Skeletal muscle tissue (tissue), 4 donors: ENCODE data around the gene HECTD4. TPM values are rescaled to one million over a fixed set of nuclear protein-coding genes. Genes with fewer than 3 reads are reported as not detected.

Source experiments
- H3K27ac ChIP-seq: one replicate; pipeline ENCODE4 v1.7.0; 2013; ENCODE audit warnings: mild to moderate bottlenecking, low read depth, low read length, inconsistent platforms
- H3K27me3 ChIP-seq, 3 donors: one replicate each; pipeline ENCODE4 v1.7.0; 2013; ENCODE audit warnings: low read length in 3 of 3; ENCODE audit not compliant: control insufficient read depth in 3 of 3, insufficient read depth in 3 of 3
- H3K36me3 ChIP-seq, 3 donors: one replicate each; pipeline ENCODE4 v1.7.0; 2013; ENCODE audit warnings: low read length in 3 of 3; ENCODE audit not compliant: control insufficient read depth in 3 of 3, insufficient read depth in 3 of 3
- H3K4me1 ChIP-seq, 3 donors: one replicate each; pipeline ENCODE4 v1.7.0; 2013; ENCODE audit warnings: low read length in 3 of 3, mild to moderate bottlenecking in 3 of 3; ENCODE audit not compliant: control insufficient read depth in 3 of 3, insufficient read depth in 3 of 3
- H3K4me3 ChIP-seq, 3 donors: one replicate each; pipeline ENCODE4 v1.7.0; 2013; ENCODE audit warnings: low read length in 3 of 3
- H3K9ac ChIP-seq, 3 donors: one replicate each; pipeline ENCODE4 v1.7.0; 2013; ENCODE audit warnings: low read length in 3 of 3, mild to moderate bottlenecking in 3 of 3, moderate library complexity in 2 of 3, low read depth in 1 of 3
- H3K9me3 ChIP-seq, 3 donors: one replicate each; pipeline ENCODE4 v1.7.0; 2013; ENCODE audit warnings: low read length in 3 of 3; ENCODE audit not compliant: control insufficient read depth in 3 of 3
- total RNA-seq: library from RNA; depleted of rRNA; stranded (reverse); fragments of >200 nt; gene quantifications from one replicate; pipeline ENCODE4 v1.2.3, GENCODE V29; 2014
- donor health status: Osteomylitis.

The HECTD4 gene
- total RNA-seq, 1 donor from 2014 or later, result 63.7 TPM

- no peaks in the 10 kb centered on the region for H3K27me3 ChIP-seq
- H3K4me1 ChIP-seq, result no peaks in the 10 kb centered on the region
- H3K4me3 ChIP-seq, result no peak overlapping the region
- no peaks in the 10 kb centered on the region for H3K9me3 ChIP-seq
- H3K9ac ChIP-seq, result no peak overlapping the region
- H3K36me3 ChIP-seq, result peaks cover 54 to 73% (median 61%) of the 10 kb centered on the region in 3 donors
- no peak overlapping the region for H3K27ac ChIP-seq
These were observed 232.6 kb downstream of the HECTD4 start for GRCh38 chr12:112149596-112149995.

- Histone ChIP-seq H3K27me3 (no peaks in the 10 kb centered on the region), H3K27ac (no peak overlapping the region), H3K9me3 (no peaks in the 10 kb centered on the region), H3K4me1 (no peaks in the 10 kb centered on the region), H3K9ac (no peak overlapping the region), H3K36me3 (peaks cover 56 to 72% (median 63%) of the 10 kb centered on the region in 3 donors), H3K4me3 (no peak overlapping the region)
These were observed 234.2 kb downstream of the HECTD4 start for GRCh38 chr12:112148031-112148513.

- H3K9me3 ChIP-seq, result no peaks in the 10 kb centered on the region
- no peak overlapping the region for H3K9ac ChIP-seq
- H3K36me3 ChIP-seq, result peaks cover 49 to 62% (median 60%) of the 10 kb centered on the region in 3 donors
- no peaks in the 10 kb centered on the region for H3K4me1 ChIP-seq
- H3K4me3 ChIP-seq, result no peak overlapping the region
- no peak overlapping the region for H3K27ac ChIP-seq
- no peaks in the 10 kb centered on the region for H3K27me3 ChIP-seq
These were observed 236.1 kb downstream of the HECTD4 start for GRCh38 chr12:112146123-112146522.

GRCh38 chr12:112140728-112141127, 241.5 kb downstream of the HECTD4 start:
- no peaks in the 10 kb centered on the region for H3K27me3 ChIP-seq
- H3K36me3 ChIP-seq, result peaks cover 28 to 57% (median 49%) of the 10 kb centered on the region in 3 donors
- H3K9me3 ChIP-seq, result no peaks in the 10 kb centered on the region
- H3K9ac ChIP-seq, result no peak overlapping the region
- H3K27ac ChIP-seq, result no peak overlapping the region
- H3K4me1 ChIP-seq, result no peaks in the 10 kb centered on the region
- H3K4me3 ChIP-seq, result no peak overlapping the region

GRCh38 chr12:112134731-112135130, 247.5 kb downstream of the HECTD4 start:
- H3K9ac ChIP-seq, result no peak overlapping the region
- H3K4me3 ChIP-seq, result no peak overlapping the region
- H3K27ac ChIP-seq, result no peak overlapping the region
- peaks cover 11 to 37% (median 24%) of the 10 kb centered on the region in 3 donors for H3K36me3 ChIP-seq
- H3K9me3 ChIP-seq, result no peaks in the 10 kb centered on the region
- peaks cover 1 to 9% (median 4%) of the 10 kb centered on the region in 3 donors for H3K4me1 ChIP-seq
- H3K27me3 ChIP-seq, result no peaks in the 10 kb centered on the region

GRCh38 chr12:112133418-112133817, 248.8 kb downstream of the HECTD4 start:
- H3K4me3 ChIP-seq, result no peak overlapping the region
- H3K27me3 ChIP-seq, result no peaks in the 10 kb centered on the region
- peaks cover 2 to 9% (median 6%) of the 10 kb centered on the region in 3 donors for H3K4me1 ChIP-seq
- no peak overlapping the region for H3K9ac ChIP-seq
- H3K36me3 ChIP-seq, result peaks cover 11 to 32% (median 24%) of the 10 kb centered on the region in 3 donors
- H3K9me3 ChIP-seq, result no peaks in the 10 kb centered on the region
- no peak overlapping the region for H3K27ac ChIP-seq

GRCh38 chr12:112131686-112132085, 250.5 kb downstream of the HECTD4 start:
- Histone ChIP-seq H3K27me3 (no peaks in the 10 kb centered on the region), H3K36me3 (peaks cover 11 to 24% (median 20%) of the 10 kb centered on the region in 3 donors), H3K9me3 (no peaks in the 10 kb centered on the region), H3K4me3 (no peak overlapping the region), H3K27ac (no peak overlapping the region), H3K4me1 (peaks cover 2 to 13% (median 12%) of the 10 kb centered on the region in 3 donors), H3K9ac (no peak overlapping the region)

- peak overlapping the region in 1 of 3 donors; percentile 22 for H3K9ac ChIP-seq
- peaks cover 9 to 25% (median 21%) of the 10 kb centered on the region in 3 donors for H3K4me1 ChIP-seq
- no peaks in the 10 kb centered on the region for H3K9me3 ChIP-seq
- H3K27ac ChIP-seq, result peak overlapping the region; percentile 50
- H3K27me3 ChIP-seq, result no peaks in the 10 kb centered on the region
- H3K36me3 ChIP-seq, result peaks cover 7 to 17% (median 10%) of the 10 kb centered on the region in 3 donors
- H3K4me3 ChIP-seq, result peak overlapping the region in 1 of 3 donors; percentile 48
These were observed 251.7 kb downstream of the HECTD4 start for GRCh38 chr12:112130441-112130998.

GRCh38 chr12:112126911-112127310, 255.3 kb downstream of the HECTD4 start:
- no peaks in the 10 kb centered on the region for H3K27me3 ChIP-seq
- H3K27ac ChIP-seq, result no peak overlapping the region
- peaks cover 0 to 4% (median 2%) of the 10 kb centered on the region in 3 donors for H3K36me3 ChIP-seq
- peak overlapping the region in 1 of 3 donors; percentile 13 for H3K4me3 ChIP-seq
- no peak overlapping the region for H3K9ac ChIP-seq
- H3K9me3 ChIP-seq, result no peaks in the 10 kb centered on the region
- peaks cover 16 to 34% (median 31%) of the 10 kb centered on the region in 3 donors for H3K4me1 ChIP-seq

- H3K27me3 ChIP-seq, result no peaks in the 10 kb centered on the region
- H3K9me3 ChIP-seq, result no peaks in the 10 kb centered on the region
- H3K9ac ChIP-seq, result peak overlapping the region; percentile 93 to 98 (median 97)
- H3K4me3 ChIP-seq, result peak overlapping the region; percentile 95 to 98 (median 96)
- H3K36me3 ChIP-seq, result peaks cover 0 to 4% (median 2%) of the 10 kb centered on the region in 3 donors
- H3K4me1 ChIP-seq, result peaks cover 19 to 38% (median 33%) of the 10 kb centered on the region in 3 donors
- H3K27ac ChIP-seq, result peak overlapping the region; percentile 94
These were observed 256.2 kb downstream of the HECTD4 start for GRCh38 chr12:112126000-112126438.
